ENCODE results near the gene PACC1.
"Not testable (repeated sequence)": the region's sequence is repeated elsewhere in the genome, so short reads cannot be mapped to it uniquely, and the experiment has no call there.

Gene PACC1

GRCh38 chr1:212326541-212326940 lies 88.1 kb downstream of the PACC1 start:
- no peak for DNase-seq (ENCODE audit: low spot score)

- no peak for DNase-seq (ENCODE audit: low spot score)
Measured at GRCh38 chr1:212323066-212323465, 91.6 kb downstream of the PACC1 start.

- not testable (repeated sequence) for DNase-seq (ENCODE audit: low spot score)
Measured at GRCh38 chr1:212321031-212321430, 93.7 kb downstream of the PACC1 start.

- DNase-seq (ENCODE audit: low spot score) = no peak
Measured at GRCh38 chr1:212317916-212318315, 96.8 kb downstream of the PACC1 start.

- no peak for DNase-seq (ENCODE audit: low spot score)
Measured at GRCh38 chr1:212315907-212316306, 98.8 kb downstream of the PACC1 start.

GRCh38 chr1:212315184-212315583 lies 99.5 kb downstream of the PACC1 start:
- DNase-seq (ENCODE audit: low spot score) = no peak
